HG03060 (cell line): Measurements from ENCODE around the gene NFKBIL1.
"Not testable (repeated sequence)": the region's sequence is repeated elsewhere in the genome, so short reads cannot be mapped to it uniquely, and the experiment has no call there.

Experiments
- ATAC-seq: cut with Tn5 transposase; IDR thresholded peaks from one replicate; pipeline ENCODE4 v1.9.1; 2021; ENCODE audit warnings: low read depth, moderate number of reproducible peaks; ENCODE audit not compliant: unreplicated experiment

The NFKBIL1 gene

DNA sequence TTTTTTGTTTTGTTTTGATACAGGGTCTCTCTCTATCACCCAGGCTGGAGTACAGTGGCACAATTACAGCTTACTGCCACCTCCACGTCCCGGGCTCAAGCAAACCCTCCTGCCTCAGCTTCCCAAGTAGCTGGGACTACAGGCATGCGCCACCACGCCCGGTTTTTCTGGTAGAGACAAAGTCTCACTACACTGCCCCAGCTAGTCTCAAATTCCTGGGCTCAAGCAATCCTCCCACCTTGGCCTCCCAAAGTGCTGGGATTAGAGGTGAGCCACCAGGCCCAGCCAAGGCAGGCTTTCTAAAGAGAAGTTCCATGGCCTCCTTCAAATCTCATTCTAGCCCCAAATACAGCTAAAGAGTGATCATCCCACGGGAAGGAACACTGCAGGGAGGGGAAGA is 13.4 kb upstream of the NFKBIL1 start:
- no peak for ATAC-seq

- ATAC-seq: no peak
Observed at GRCh38 chr6:31534521-31535040, 12.8 kb upstream of the NFKBIL1 start.

DNA sequence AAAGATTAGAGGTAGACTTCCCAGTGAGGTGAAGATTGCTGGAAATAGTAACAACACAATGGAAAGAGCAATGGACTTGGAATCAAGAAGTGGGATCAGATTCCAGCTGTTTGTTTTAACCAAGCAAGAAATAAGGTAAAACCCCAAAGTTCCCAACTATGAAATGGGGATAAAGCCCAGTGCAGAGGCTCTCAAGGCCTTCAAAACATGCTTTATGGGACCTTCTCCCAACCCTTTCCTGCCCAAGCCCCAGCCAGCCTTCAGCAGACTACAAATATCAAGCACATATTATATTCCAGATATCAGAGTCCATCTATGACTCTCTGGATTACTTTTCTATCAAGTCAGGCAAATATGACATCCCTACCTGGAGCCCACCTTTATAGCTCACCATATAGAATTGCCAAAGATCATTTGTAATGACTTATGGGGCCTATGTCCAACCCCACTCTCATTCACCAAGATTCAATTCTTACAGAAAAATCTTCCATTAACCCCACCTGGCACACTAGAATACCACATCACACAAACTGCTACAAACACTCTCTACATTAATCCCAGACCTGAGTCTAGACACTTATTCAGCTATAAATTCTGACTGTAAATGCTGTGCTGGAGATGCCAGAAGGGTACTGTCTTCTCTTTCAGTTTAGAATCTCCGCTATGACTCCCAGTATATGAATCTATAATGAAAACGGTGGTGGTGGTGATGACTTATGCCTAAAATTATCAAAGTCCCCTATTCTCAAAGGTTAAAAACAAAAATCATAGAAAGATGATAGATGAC is 11.7 kb upstream of the NFKBIL1 start:
- no peak for ATAC-seq

- ATAC-seq: no peak
Observed at GRCh38 chr6:31538805-31539400, 8.5 kb upstream of the NFKBIL1 start.

DNA sequence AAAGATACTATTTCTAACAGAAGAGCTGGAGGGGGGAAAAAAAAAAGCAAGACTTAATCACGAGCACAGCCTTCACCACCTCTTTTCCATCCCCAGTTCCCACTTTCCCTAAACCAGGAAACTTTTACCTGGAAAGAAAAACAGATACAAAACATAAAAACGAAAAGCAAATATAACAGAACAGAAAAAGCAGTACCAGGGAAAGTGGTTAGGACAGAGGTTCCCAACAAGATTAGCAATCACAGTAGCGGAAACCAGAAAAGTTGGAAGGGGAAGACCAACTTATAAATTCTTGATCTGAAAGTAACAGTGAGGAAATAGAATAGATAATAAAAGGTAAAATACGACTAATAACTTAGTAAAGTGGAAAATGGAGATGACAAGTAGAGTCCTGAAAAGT is 6.8 kb upstream of the NFKBIL1 start:
- no peak for ATAC-seq

DNA sequence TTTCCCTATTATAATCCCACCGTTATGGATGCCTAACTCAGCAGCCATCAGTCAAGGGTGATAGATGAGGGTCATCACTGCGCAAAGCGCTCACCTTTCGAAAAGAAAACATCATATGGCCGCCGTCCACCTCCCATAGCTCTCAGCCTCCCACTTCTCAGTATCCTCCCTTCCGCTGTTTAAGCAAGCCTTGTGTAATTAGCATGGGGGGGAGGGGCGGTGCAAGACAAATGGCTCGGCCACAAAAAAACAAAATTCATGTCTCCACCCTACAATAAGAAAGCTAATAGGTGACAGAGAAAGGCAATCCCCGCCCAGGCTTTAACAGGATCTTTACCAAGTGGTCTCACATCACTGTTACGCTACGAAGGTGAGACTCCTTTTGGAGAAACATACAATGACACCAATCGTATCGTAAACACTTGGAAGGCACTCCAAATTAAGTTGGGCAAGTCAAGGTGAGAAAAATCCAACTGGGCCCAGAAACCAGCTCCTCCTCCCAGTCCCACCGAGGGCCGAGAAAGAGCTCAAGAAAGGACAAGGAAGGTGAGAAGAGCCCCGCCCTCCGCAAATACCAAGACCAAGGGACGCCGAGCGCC is 6.2 kb upstream of the NFKBIL1 start:
- peak; percentile 4 for ATAC-seq

DNA sequence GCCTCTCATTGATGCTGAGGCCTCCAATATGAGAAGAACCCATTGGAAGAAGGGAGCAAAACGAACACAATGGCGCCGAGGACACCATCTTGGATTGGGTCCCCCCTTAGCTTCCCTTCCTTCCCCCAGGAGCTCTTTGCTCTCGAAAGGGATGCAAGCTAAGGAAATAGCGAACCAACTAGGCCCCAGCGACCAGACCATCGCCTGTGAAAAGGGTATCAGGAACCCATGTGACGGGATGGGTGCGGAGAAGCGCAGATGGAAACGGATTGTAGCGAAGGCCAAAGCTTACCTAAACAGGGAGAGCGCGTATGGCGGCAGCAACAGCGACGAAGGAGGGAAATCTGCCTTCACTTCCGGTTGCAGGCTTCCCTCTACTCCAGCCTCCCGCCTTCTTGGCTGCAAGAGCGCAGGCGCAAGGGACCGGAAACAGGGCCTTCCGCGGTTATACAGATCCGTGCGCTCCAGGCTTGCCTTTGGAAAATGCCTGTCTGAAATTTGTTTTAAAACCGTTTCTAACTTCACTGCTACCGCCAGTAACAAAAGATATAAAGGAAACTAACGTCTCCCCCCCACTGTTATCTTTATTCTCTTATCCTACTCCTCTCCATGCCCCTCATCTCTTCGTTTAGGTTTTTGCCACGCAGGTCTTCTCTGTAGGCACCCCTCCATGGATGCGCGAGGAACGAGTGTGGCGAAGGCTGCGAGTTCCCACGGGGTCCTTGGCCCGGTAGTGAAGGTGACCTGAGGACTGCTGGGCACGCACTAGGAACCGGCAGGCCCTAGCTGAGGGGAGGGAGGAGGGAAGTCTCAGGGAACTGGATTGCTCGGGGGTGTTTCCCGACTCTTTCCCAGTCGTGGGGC is 5.5 kb upstream of the NFKBIL1 start, which contains the start of gene DDX39B:
Gene DDX39B, minus strand, starts transcription at position 346 of the 864 bp plus-strand sequence. CDS start 1,471 bp downstream, outside the sequence.
- ATAC-seq: peak; percentile 38

DNA sequence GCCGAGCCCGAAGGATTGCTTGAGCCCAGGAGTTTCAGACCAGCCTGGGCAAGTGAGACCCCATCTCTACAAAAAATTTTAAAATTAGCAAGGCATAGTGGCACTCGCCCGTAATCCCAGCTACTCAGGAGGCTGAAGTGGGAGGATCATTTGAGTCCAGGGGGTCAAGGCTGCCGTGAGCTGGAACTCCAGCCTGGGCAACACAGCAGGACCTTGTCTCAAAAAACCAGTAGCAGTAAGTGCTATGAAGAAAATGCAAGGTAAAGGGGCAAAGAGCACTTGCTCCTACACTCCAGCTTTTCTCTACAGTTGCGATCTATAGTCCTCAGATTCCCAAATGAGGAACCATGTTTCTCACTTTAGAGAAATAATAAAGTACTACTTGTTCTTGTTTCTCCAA is 3.8 kb upstream of the NFKBIL1 start:
- no peak for ATAC-seq

GRCh38 chr6:31544676-31545075 is 2.7 kb upstream of the NFKBIL1 start:
- no peak for ATAC-seq

DNA sequence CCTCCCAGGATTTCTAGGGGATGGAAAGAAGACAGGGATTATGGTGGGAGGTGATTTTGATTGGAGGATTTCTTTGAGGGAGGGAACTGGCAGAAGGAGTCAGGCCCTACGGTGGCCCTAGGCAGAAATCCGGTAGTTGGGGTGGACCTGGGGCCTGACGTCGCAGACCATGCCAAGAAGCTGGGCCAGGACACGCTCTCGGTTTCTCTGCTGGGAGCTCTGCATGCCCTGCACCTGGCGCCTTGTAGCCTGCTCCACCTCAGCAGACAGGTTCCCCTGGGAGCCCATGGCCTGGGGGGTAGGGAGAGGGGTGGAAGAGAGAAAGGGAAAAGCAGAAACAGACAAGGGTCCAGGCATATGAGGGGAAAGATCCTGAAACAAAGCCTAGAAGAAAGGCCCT is 2.1 kb upstream of the NFKBIL1 start:
- no peak for ATAC-seq

DNA sequence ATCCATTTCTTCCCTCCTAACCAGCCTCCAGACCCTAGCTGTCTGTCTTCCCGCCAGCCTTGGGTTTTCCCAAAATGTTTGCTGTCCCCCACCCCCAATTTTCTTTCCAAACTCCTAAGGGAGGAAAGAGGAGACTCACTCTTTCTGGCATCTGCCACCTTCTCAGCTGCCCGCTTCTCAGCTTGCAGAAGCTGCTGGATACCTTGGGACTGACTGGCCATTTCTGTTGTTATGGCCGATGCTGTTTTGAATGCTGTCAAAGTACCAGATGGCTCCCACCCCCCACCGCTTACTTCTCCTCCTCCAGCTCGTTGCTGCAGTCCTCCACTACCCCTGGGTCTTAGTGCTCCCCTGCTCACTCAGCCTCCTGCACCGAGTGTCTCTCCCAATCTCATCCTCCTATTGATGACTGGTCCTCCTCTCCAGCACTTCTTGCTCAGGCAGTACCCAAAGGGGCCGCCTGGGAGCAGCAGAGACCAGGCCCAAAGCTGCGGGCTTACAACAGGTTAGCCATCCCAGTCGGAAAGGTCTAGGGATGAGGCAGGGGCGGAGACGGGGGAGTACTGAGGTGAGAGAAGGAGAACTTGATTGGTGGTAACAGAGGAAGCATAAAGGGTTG is 960 bp upstream of the NFKBIL1 start, which contains the start of gene ATP6V1G2:
Gene ATP6V1G2, minus strand, starts transcription at position 270 of the 619 bp plus-strand sequence. Its CDS starts 49 bp downstream, at position 221.
- no peak for ATAC-seq

DNA sequence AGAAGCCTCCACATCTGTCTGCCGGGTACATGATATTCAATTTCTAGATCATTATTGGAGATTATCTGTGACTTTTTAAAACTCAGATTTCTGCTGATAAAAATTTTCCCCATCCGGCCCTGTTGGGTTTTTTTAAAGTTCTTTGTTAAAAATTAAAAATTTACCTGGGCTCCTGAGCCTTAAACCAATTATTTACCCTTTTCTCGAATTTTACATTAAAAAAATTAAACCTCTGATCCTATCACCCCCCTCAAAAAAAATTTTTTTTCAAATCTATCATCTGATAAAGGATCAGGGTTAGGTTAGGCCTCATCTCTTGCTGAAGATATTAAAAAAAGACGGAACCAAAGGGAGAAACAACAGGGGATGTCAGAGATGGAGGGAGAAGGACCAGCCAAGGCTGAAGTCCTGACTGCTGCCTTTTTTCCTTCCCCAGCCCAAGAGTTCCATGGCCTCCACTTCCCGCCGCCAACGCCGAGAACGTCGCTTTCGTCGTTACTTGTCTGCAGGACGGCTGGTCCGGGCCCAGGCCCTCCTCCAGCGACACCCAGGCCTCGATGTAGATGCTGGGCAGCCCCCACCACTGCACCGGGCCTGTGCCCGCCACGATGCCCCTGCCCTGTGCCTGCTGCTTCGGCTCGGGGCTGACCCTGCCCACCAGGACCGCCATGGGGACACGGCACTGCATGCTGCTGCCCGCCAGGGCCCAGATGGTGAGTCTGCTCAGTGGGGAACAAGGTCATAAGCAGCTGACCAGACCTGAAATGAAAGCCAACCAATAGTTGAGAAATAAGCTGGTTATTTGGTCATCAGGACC is 527 bp downstream of the NFKBIL1 start:
- no peak for ATAC-seq

DNA sequence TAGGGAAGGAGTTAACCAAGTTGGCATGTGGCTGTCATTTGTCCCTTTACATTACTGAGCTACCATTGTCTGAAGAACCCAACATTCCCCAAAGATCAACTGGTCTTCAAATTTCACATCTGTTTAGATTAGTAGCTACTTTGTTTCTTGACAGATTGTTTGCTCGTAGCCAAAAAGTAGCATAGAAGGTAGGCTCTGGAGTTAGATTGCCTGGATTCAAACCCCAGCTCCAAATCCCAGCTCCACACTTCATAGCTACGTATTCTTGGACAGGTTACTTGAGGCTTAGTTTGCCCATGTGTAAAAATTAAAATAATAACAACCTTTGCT is 1.1 kb downstream of the NFKBIL1 start:
- no peak for ATAC-seq

- not testable (repeated sequence) for ATAC-seq
Observed at GRCh38 chr6:31551371-31551770, 4.0 kb downstream of the NFKBIL1 start.

DNA sequence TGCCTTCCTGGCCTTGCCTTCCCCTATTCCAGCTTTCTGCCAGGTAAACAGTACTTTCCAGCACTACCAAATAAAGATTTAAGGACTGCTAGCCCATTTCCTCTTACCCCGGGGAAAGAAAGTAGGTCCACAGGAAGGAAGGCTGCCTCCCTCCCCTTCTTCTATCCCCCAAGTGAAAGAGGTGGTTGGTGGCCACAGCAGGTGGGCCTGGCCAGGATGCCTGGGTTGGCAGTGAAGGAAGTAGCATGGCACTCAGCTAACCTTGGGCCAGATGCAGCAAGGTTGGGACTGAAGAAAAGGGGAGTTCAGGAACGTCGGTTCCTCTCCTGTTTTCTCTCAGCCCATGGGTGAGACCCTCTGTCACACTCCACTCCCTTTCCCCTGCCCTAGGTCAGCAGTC is 8.9 kb downstream of the NFKBIL1 start:
- ATAC-seq: no peak

GRCh38 chr6:31557443-31558317 is 10.3 kb downstream of the NFKBIL1 start:
- ATAC-seq: no peak

GRCh38 chr6:31558318-31558625 is 10.9 kb downstream of the NFKBIL1 start:
- ATAC-seq: no peak

- ATAC-seq: no peak
Observed at GRCh38 chr6:31558631-31559500, 11.5 kb downstream of the NFKBIL1 start.
